ENCODE results near the gene SLC4A1. TPM values are rescaled to one million over a fixed set of nuclear protein-coding genes. Genes with fewer than 3 reads are reported as not detected.

SLC4A1 gene
- polyA plus RNA-seq, 1 donor (not counting 4 experiments of a cell fraction or from before 2014, with no cell fraction given), result not detected

DNA sequence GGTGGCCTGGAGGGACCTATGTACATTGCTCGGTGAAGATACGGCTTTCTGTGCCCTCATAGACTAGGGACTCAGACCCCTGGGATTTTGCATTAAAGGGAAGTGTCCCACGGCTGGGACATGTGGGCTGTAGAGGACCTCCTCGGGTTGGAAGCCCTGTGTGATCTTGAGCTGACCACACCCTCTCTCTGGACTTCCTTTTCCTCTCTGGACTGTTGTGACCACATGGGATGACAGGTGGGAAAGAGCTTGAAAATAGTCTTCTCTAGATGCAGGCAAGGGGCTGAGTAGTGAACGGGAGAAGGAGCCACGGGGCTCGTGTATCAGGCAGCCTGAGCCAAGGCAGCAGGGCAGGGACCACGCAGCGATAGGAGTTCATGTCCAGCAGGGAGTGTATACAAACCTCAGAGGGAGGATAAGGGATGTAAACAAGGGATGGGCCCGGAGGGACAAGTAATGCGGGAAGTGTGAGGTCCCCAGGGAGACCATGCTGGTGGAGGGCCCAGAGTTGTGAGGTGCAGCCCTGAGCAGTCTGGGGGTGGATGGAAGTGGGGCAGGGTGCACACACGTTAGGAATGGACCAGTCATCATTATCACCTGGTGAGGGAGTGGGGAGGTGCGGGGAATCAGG is 4.5 kb upstream of the SLC4A1 start:
- no peak overlapping the region for H3K9ac ChIP-seq (ENCODE audit: control insufficient read depth, extremely low read depth, insufficient read depth, low read length)
- FAIRE-seq (no peak), DNase-seq (ENCODE audit: low read depth, low spot score) (no peak)
- no peaks in the 10 kb centered on the region for H4K20me1 ChIP-seq (ENCODE audit: control insufficient read depth, extremely low read depth, insufficient read depth, low read length)
- no peaks in the 10 kb centered on the region for H3K36me3 ChIP-seq (ENCODE audit: control insufficient read depth in 2 of 2, extremely low read depth in 1 of 2, insufficient read depth in 2 of 2, low read length in 2 of 2)
- H3K9me1 ChIP-seq (ENCODE audit: control insufficient read depth, extremely low read depth, insufficient read depth, low read length), result no peaks in the 10 kb centered on the region
- no peak overlapping the region for H3K27ac ChIP-seq (ENCODE audit: control insufficient read depth, insufficient read depth, low read length)
- H3K27me3 ChIP-seq (ENCODE audit: control insufficient read depth, extremely low read depth, insufficient read depth, low read length), result peaks cover 4% of the 10 kb centered on the region
- no peak overlapping the region for H3K4me2 ChIP-seq (ENCODE audit: control insufficient read depth, extremely low read depth, insufficient read depth, low read depth, low read length)
- TF ChIP-seq EZH2 (IDR thresholded peaks at IDR 0.05; ENCODE audit: low read length), result no peak
- TF ChIP-seq, protein P1, sequence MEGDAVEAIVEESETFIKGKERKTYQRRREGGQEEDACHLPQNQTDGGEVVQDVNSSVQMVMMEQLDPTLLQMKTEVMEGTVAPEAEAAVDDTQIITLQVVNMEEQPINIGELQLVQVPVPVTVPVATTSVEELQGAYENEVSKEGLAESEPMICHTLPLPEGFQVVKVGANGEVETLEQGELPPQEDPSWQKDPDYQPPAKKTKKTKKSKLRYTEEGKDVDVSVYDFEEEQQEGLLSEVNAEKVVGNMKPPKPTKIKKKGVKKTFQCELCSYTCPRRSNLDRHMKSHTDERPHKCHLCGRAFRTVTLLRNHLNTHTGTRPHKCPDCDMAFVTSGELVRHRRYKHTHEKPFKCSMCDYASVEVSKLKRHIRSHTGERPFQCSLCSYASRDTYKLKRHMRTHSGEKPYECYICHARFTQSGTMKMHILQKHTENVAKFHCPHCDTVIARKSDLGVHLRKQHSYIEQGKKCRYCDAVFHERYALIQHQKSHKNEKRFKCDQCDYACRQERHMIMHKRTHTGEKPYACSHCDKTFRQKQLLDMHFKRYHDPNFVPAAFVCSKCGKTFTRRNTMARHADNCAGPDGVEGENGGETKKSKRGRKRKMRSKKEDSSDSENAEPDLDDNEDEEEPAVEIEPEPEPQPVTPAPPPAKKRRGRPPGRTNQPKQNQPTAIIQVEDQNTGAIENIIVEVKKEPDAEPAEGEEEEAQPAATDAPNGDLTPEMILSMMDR (optimal IDR thresholded peaks at IDR 0.05 in 1 of 3, IDR thresholded peaks at IDR 0.05 in 1 of 3, conservative IDR thresholded peaks at IDR 0.05 in 1 of 3; ENCODE audit: extremely low read depth in 1 of 3, insufficient read depth in 2 of 3, low read length in 3 of 3), result no peak
- no peak overlapping the region for H3K4me3 ChIP-seq (ENCODE audit: control insufficient read depth in 2 of 3, extremely low read depth in 1 of 3, insufficient read depth in 2 of 3, low read depth in 1 of 3, low read length in 3 of 3)
- H3K9me3 ChIP-seq (ENCODE audit: control insufficient read depth, low read depth, low read length), result no peaks in the 10 kb centered on the region
- no peaks in the 10 kb centered on the region for H3K4me1 ChIP-seq (ENCODE audit: control insufficient read depth, extremely low read depth, insufficient read depth, low read length)
- no peaks in the 10 kb centered on the region for H3K79me2 ChIP-seq (ENCODE audit: control insufficient read depth, insufficient read depth, low read length)
- H2AFZ ChIP-seq (ENCODE audit: control insufficient read depth, low read length), result no peak overlapping the region
- dilution Hi-C loops (cut with MboI; ENCODE audit: extremely low pct_ligation_motif_present, low sequenced_read_pairs), result no loop called here

DNA sequence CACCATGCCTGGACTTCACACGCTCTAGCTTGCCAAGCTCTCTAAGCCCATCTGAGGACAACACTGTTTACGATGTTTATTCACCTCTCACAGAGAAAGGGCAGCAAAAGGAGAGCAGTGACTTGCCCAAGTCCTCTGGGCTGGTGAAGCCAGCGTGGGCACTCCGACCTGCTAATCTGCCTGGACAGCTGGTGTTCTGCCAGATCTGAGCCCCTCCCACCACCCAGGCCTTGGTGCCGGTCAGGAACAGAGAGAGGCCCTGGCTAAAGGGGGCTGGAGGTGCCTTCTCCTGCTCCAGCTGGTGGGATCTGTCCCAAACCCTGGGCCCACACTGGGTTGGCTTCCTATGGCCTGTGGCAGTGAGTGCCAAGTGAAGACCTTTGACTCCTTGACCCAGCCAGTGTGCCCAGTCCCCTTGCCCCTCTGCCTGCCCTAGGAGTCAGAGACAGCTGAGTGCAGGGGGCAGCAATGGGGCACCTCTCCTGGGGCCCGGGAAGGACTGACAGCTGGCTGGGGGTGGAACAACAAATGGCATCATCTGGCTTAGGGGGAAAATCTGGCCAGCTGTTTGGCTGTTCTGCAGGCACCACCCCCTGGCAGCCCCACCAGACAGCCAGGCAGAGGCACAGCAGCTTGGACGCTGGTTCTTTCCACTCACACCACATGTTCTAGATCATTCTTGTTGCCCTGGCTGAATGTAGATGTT is 1.8 kb upstream of the SLC4A1 start:
- H2AFZ ChIP-seq (ENCODE audit: control insufficient read depth, low read length), result no peak overlapping the region
- no peak for TF ChIP-seq EZH2 (IDR thresholded peaks at IDR 0.05; ENCODE audit: low read length)
- TF ChIP-seq, protein P1 (optimal IDR thresholded peaks at IDR 0.05 in 1 of 3, IDR thresholded peaks at IDR 0.05 in 1 of 3, conservative IDR thresholded peaks at IDR 0.05 in 1 of 3; ENCODE audit: extremely low read depth in 1 of 3, insufficient read depth in 2 of 3, low read length in 3 of 3), result no peak
- no peak overlapping the region for H3K27ac ChIP-seq (ENCODE audit: control insufficient read depth, insufficient read depth, low read length)
- H3K4me3 ChIP-seq (ENCODE audit: control insufficient read depth in 2 of 3, extremely low read depth in 1 of 3, insufficient read depth in 2 of 3, low read depth in 1 of 3, low read length in 3 of 3), result no peak overlapping the region
- no peak overlapping the region for H3K4me2 ChIP-seq (ENCODE audit: control insufficient read depth, extremely low read depth, insufficient read depth, low read depth, low read length)
- no peak overlapping the region for H3K9ac ChIP-seq (ENCODE audit: control insufficient read depth, extremely low read depth, insufficient read depth, low read length)
- FAIRE-seq (no peak), DNase-seq (ENCODE audit: low read depth, low spot score) (no peak)
- H4K20me1 ChIP-seq (ENCODE audit: control insufficient read depth, extremely low read depth, insufficient read depth, low read length), result no peaks in the 10 kb centered on the region
- dilution Hi-C loops (cut with MboI; ENCODE audit: extremely low pct_ligation_motif_present, low sequenced_read_pairs), result no loop called here
- H3K4me1 ChIP-seq (ENCODE audit: control insufficient read depth, extremely low read depth, insufficient read depth, low read length), result no peaks in the 10 kb centered on the region
- H3K9me3 ChIP-seq (ENCODE audit: control insufficient read depth, low read depth, low read length), result no peaks in the 10 kb centered on the region
- H3K9me1 ChIP-seq (ENCODE audit: control insufficient read depth, extremely low read depth, insufficient read depth, low read length), result no peaks in the 10 kb centered on the region
- H3K36me3 ChIP-seq (ENCODE audit: control insufficient read depth in 2 of 2, extremely low read depth in 1 of 2, insufficient read depth in 2 of 2, low read length in 2 of 2), result no peaks in the 10 kb centered on the region
- no peaks in the 10 kb centered on the region for H3K79me2 ChIP-seq (ENCODE audit: control insufficient read depth, insufficient read depth, low read length)
- H3K27me3 ChIP-seq (ENCODE audit: control insufficient read depth, extremely low read depth, insufficient read depth, low read length), result peaks cover 4% of the 10 kb centered on the region

Measured in keratinocyte (primary cell).